22Rv1 (cell line): Measurements from ENCODE around the gene LAYN.

Source experiments
- CTCF ChIP-seq: fragments of 450-650 bp; IDR thresholded peaks from 2 replicates; pipeline ENCODE4 v1.5.1; 2017; ENCODE audit warnings: mild to moderate bottlenecking
- ZFX ChIP-seq: fragments of 450-650 bp; IDR thresholded peaks from 2 replicates; pipeline ENCODE4 v1.6.1; 2017; ENCODE audit warnings: antibody characterized with exemption, borderline replicate concordance

- TF ChIP-seq CTCF (no peak), ZFX (no peak)
Observed at GRCh38 chr11:111602865-111603610, 62.5 kb downstream of the LAYN start.
